Frontal cortex (tissue), 4 donors: ENCODE measurements around the gene GRHPR. TPM values are rescaled to one million over a fixed set of nuclear protein-coding genes. Genes with fewer than 3 reads are reported as not detected.
A peak's percentile ranks its signal among the peaks of the same experiment; 100 is the strongest.
"Not testable (repeated sequence)": the region's sequence is repeated elsewhere in the genome, so short reads cannot be mapped to it uniquely, and the experiment has no call there.

Experiments
- DNase-seq, 2 donors: peaks; one replicate each; pipeline ENCODE4 v3.0.0; 2012; ENCODE audit warnings: low spot score in 2 of 2
- FAIRE-seq: peaks from 2 replicates; lab custom pipeline; 2012; peaks lifted over from hg19 to GRCh38; lab: Jason Lieb, UNC
- total RNA-seq: library from RNA; depleted of rRNA; stranded (reverse); fragments of >200 nt; gene quantifications from one replicate; pipeline ENCODE4 v1.2.3, GENCODE V29; 2014
- donor health status: control.
- donor health status: control.
- donor health status: control.

GRHPR gene
- total RNA-seq, 1 donor from 2014 or later = 48.1 TPM

DNA sequence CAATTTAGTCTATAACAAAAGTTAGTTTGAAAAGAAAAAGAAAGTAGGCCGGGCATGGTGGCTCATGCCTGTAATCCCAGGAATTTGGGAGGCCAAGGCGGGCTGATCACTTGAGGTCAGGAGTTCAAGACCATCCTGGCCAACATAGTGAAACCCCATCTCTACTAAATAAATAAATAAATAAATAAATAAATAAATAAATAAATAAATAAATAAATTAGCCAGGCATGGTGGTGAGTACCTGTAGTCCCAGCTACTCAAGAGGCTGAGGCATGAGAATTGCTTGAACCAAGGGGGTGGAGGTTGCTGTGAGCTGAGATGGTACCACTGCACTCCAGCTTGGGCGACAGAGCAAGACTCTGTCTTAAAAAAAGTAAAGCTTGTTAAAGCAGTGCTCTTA is 24.5 kb upstream of the GRHPR start:
- not testable (repeated sequence) for DNase-seq, FAIRE-seq

DNA sequence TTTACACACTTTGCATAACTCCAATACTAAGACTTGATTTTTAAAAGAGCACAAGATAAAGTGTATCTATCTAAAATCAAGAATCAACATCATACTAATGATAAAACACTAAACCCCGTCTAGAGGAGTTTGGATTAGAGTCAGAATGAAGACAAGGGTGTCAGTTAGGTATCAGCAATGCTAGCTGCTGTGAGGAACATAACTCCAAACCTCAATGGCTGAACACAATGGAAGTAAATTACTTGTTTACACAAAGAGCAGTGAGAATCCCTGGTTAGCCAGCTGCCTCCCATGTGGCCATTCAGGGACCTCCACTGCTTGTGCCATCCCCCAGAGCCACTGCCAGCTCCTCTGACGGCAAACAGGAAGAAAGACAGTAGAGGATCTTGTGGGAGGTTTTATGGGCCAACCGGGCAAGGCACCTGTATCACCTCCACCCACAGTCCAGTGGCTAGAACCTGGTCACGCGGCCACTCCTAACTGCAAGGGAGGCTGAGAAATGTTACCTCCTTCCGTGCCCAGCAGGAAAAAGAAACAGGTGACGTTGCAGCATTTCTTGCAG is 24.0 kb upstream of the GRHPR start:
- FAIRE-seq = no peak
- no peak for DNase-seq

DNA sequence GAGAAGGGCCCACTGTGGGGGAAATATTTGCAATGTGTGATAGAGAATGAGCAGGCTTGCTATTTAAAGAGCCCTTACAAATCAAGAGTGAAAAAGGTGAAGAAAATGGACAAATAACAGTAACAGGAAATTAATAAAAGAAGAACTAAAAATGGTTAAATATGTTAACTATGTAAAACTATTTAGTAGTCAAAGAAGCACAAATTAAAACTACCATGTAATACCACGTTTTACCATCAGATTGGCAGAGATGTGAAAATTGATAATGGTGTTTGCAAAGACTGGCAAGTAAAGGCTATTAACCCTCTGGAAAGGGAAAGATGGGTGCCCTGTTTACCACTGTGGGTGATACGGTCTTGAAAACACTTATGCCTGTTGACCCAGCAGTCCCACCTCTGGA is 23.2 kb upstream of the GRHPR start:
- DNase-seq = no peak
- FAIRE-seq = no peak

DNA sequence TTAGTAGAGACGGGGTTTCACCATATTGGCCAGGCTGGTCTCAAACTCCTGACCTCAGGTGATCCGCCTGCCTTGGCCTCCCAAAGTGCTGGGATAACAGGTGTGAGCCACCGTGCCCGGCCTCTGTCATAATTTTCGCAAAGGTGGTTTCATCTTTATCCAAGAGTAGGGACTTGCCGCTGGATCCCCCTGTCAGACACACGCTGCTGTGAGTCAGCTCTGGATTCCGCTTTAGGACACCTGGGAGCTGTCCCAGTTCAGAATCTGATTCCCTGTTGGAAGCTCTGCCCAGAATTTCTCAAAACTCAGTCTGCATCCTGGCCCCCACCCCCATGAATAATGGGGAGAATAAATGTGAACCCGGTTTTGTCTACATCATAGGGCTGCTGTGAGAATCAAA is 17.9 kb upstream of the GRHPR start:
- FAIRE-seq (no peak), DNase-seq (no peak)

DNA sequence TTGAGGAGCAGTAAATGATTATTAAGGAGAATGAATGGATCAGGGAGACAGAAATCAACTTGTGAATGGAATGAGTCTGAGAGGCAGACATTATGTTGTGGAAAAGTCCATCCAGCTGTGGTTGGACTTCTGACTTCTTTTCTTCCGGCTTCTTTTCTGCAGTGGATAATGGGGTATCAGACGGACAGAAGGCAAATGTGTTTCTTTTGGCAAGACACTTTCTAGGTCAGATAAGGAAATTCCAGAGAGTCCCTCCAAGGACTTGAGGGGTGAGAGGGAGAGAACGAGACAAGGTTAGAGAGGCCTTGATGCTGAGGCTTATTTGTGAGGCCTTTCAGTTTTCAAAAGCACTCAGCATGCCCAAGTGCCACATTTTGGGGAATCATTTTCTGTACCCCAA is 17.1 kb upstream of the GRHPR start:
- no peak for FAIRE-seq
- no peak for DNase-seq

DNA sequence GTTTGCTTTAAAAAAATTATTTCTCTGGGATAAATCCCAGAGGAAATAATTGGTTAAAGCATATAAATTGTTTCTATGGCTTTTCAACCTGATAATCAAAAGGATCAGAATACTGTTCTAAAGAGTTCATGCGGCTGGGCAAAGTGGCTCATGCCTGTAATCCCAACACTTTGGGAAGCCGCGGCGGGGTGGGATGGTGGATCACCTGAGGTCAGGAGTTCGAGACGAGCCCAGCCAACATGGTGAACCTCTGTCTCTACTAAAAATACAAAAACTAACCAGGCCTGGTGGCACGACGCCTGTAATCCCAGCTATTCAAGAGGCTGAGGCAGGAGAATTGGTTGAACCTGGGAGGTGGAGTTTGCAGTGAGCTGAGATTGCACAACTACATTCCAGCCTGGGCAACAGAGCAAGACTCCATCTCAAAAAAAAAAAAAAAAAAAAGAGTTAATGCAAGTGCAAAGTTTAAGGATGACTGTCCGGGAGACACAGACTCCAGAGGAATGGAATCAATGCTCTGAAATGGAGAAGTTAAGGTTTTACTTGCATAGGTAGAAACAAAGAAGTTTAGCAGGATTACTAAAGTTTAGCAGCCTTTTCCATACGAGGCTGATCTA is 16.6 kb upstream of the GRHPR start:
- DNase-seq (no peak), FAIRE-seq (no peak)

DNA sequence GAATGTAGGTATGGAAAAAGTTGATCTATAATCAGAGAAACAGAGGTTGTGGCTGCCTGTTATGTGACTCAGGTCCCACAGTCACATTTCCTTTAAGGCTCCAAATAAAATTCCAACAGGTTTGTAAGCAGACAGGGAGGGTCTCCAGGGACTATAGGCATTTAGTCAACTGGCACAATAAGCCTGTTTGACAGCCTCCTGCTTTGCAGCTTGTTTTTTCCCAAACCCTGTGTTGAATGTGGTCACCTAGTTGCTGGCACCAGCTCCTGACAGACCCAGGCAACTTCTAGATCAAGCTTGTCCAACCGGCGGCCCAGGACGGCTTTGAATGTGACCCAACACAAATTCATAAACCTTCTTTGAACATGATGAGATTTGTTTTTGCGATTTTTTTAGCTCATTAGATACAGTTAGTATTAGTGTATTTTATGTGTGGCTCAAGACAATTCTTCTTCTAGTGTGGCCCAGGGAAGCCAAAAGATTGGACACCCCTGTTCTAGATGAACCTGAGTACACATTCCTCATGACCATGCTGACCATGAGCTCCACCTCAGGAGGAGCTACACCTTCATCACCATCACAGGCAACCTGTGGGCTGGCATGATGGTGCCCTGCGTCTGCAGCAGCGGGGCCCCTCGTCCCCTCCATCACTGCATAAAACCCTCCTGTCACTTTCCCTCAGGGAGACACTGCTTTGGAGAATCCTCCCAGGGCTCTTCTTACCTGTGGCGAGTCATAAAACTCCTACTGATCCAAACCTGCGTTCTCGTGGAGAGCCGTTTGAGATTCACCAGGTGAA is 15.7 kb upstream of the GRHPR start:
- FAIRE-seq (no peak), DNase-seq (no peak)

DNA sequence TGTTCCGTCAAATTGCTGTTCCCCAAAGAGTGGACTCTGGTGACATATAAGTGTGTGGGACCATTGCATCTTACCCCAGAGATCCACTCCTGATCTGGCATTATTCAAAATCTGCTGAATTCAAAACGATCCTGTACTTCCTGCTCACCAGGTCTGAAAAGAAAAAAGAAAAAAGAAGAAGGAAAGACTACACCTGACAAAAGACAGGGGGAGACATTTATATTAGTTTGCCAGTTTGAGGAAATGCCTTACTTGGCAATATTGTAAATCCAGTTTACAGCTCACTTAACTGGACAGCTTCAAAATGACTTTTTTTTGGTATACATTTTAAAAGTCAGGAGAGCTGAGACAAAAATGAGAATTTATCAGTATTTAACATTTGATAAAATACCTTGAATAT is 15.0 kb upstream of the GRHPR start:
- DNase-seq (no peak), FAIRE-seq (no peak)

DNA sequence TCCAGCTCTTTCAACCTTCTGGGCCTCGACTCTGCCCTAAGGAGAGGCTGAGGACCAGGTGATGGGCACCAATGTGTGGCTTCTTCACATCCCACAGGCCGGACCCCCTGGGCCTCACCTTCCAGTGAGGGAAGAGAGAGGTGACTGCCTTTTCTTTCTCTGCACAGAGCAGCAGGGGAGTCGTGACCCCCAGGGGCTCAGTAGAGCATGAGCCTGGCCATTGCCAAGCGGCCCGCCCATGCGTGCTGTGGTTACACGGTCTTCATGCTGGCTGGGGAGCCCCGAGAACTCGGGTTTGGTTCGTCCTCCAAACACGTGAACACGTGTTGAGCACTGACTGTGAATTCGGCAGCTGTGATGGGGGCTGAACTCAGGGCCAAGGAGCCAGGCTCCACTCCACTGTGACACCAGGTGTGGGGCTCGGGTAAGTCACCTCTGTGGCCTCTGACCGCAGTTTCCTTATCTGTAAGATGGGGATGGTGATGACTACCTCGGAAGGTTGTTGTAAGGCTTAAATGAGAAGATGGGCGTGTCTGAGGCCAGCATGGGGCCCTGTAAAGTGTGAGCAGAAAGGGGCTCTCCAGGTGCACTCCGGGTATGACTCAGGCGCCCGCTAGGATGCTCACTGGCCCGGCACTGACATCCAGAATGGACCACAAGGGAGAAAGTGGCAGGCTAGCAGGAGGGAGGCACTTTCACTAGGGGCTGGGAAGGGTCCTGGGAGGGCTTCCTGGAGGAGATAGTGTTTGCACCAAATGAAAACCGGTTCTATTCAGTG is 13.4 kb upstream of the GRHPR start:
- FAIRE-seq (no peak), DNase-seq (no peak)

DNA sequence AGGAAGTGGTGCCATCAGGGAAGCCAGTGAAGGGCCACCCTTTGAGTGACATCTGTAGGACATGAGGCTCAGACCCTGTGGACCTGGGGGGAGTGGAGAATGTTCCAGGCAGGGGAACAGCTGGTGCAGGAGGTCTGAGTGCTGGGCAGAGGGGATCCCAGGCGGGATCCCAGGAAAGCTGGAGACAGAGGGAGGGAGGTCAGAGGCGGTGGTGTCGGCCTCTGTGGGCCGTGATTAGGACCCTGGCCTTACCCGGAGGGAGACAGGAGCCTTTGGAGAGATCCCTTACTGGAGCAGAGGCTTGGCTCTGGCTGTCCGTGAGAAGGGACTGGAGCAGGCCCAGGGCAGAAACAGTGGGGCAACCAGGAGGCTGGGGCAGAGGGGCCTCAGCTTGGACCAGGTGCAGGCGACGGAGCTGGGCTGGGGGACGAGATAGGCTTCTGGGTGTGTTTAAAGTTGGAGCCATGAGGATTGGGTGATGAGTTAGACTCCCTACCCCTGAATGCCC is 12.1 kb upstream of the GRHPR start:
- FAIRE-seq (no peak), DNase-seq (no peak)

DNA sequence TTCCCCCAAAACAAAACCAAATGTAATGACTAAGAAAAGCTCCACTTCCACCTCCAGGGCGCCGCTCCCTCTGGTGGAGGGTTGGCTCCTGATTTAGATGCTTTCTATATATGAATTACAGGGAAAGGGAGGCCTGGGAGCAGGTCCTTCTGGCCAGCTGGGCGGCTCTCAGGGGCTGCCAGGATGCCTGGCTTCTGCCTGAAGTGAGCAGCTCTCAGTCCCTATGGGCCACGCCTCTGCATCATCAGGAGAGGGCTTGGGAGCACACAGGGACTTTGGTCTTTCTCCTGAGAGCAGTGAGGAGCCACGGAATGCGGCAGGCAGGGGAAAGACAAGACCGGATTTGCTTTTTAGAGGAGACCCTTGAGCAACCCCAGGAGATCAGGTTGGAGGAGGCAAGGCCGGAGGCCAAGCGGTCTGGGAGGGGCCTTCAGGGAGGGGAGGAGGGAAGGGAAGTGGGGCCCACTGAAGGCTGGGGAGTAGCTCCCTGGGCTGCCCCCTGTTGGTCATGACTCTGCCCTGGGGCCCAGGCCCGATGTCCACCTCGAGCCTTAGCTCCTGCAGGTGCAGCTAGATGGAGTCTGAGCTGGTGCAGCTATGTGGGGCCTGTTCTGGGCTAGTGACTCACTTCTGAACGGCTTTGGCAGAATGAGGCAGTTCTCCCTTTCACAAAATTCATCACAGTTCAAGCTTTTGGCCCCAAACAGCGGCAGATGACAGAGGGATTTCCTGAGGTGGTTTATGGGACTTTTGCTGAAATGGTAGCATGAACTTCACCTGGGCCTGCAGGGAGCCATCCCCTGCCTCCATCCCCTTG is 11.3 kb upstream of the GRHPR start:
- DNase-seq (no peak), FAIRE-seq (no peak)

DNA sequence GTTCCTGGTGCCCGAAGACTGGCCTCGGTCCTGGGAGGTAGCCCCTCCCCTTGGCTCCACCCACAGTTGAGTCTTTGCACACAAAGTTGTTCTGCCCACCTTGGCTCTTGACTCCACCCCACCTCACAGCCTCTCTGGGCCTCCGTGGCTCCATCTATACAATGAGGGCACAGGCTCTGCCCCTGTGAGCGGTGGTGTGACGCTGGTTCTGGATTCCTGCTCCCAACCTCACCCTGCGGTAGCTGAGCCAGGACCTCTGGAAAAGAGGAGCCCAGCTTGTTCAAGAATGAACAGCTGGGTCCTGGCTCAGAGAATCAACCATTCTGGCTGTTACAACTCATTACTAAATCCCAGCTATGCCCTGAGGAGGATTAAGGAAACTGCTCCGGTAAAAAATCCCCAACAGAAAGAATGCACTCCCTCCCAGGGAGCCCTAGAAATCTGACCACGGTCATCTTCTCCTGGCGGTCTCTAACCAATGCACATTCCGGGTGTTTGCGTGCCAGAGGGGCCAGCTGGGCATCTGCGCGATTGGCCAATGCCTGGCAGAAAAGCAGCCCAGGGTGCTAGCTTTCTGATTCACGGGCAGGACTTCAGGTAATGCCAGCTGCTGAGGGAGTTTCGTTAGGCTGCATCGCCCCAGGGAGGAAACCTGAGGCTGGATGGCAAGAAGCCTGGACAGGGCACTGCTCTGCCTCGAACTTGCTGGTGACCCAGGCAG is 9.9 kb upstream of the GRHPR start:
- no peak for DNase-seq
- no peak for FAIRE-seq

DNA sequence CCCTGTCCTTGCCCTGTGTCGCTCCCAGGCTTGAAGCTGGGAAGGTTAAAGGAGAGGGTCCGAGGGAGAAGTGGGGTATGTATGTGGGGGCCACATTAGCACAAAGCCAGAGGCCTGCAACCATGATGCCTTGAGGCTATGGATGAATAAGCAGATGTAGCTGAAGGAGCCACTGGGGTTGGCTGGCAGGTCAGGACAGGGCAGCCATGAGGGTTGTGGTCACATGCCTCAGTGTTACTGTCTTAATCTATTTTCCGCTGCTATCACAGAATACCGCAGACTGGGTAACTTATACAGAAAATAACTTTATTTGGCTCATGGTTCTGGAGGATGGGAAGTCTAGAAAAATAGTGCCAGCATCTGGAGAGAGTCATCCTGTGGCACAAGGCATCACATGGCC is 9.2 kb upstream of the GRHPR start:
- DNase-seq (no peak), FAIRE-seq (no peak)

DNA sequence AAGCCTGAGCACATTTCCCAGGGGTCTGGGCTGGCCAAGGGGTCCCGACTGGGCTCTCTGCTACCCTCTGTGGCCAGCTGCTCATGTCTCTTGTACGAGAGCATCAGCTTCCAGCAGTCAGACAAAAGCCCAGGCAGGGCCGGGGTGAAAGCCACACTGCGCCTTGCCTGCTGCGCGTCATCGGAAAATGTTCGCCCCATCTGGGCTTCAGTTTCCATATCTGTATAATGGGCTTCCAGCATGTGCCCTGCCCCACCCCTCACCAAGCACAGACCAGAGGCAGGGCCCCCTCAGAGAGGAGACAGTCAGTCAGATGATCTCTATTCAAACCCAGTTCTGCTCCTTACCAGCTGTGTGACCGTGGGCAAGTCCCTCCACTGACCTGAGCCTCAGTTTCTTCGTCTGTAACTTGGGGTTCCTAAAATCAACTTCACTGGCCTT is 8.0 kb upstream of the GRHPR start:
- FAIRE-seq (no peak), DNase-seq (no peak)

DNA sequence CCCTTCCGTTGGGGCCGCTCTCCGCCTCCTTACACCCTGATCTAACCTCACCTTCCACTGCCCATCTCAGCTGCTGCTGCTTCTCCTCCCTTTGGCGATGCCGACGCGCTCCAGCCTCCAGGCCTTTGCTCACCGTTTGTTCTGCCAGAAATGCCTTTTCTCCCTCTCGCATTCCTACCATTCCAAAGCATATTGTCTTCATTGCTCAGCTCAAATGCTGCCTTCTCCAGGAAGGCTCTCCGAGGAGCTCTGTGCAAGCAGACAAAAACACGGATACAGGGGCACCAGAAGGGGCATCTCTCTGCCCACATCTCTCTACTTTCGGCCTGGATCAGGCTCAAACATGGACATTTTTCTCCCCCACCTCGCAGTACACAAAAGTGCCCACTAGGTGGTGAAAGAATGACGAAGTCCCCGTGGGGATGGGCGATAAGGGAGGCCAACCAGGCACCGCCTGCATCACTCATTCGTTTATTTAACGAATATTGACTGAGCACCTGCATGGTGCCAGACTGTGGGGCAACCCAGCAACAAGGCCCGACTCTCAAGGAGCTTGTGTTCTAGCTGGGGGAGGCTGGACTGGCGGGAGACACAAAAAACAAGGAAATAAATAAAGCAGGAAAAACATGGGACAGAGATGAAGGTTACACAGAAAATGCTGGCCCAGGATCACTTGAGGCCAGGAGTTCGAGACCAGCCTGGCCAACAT is 7.3 kb upstream of the GRHPR start:
- FAIRE-seq = no peak
- DNase-seq = peak in 1 of 2 donors; percentile 73

DNA sequence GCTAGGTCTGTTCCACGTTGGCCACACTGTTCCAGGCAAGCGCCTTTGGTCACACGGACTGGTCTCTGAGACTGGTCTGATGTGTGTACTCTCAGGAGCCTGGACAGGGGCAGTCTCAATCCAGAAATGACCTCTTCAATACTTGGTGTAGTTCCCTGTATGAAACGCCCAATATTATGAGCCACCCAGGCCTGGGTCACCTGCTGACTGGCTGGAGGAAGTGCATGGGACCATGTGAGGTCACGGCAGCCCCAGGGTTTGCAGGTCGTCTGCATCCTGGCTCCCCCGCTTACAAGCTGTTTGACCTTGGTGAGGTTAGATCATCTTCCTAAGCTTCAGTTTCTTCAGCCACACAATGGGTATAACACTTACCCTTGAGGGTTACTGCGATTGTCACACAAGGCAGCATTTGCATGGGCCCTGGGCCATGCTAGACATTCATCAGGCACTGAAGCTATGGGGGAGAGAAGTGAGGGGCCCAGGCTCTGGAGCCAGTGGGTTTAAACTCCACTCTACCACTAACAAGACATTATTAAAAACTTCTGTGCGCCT is 5.2 kb upstream of the GRHPR start:
- DNase-seq (no peak), FAIRE-seq (no peak)

DNA sequence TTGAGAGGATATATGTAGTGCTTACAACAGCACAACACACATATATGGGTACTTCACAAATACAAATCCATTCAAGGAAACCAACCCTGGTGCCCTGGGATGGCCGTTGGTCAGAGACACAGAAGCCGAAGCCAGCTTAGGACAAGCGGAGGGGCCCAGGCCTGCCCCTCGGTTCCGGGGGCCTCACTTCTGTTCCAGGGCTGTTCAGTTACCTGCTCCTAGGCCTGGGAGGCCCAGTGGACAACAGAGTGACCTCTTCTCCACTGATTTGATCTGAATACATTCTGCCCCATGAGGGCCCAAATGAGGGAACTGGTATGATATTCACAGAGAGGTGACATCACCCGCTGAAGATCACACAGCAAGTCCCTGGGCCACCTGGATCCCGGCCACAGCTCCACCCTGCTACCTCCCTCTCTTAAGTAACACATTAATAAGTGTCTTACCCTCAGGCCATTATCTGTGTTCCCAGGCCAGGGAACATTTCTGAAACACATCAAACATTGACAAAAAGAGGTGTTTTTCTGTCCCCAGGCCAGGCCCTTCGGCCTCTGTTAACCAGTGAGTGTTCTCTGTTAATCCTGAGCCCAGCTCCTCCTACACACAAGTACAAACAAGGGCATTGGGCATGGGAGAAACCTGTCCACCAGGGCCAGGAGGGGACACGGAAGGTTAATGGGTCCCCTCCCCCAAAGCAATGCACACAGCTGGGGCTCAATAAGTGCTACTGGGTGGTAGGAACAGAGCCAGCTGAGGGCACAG is 4.5 kb upstream of the GRHPR start:
- DNase-seq = no peak

More for the DNA sequence above, 4.5 kb upstream of the GRHPR start:
- FAIRE-seq = no peak
